GM21529 (cell line): Measurements from ENCODE around the gene LYSET.
A peak's percentile ranks its signal among the peaks of the same experiment; 100 is the strongest.
"Not testable (repeated sequence)": the region's sequence is repeated elsewhere in the genome, so short reads cannot be mapped to it uniquely, and the experiment has no call there.

Experiments used
- ATAC-seq: cut with Tn5 transposase; IDR thresholded peaks from one replicate; pipeline ENCODE4 v1.9.1; 2021; ENCODE audit not compliant: unreplicated experiment

The LYSET gene

DNA sequence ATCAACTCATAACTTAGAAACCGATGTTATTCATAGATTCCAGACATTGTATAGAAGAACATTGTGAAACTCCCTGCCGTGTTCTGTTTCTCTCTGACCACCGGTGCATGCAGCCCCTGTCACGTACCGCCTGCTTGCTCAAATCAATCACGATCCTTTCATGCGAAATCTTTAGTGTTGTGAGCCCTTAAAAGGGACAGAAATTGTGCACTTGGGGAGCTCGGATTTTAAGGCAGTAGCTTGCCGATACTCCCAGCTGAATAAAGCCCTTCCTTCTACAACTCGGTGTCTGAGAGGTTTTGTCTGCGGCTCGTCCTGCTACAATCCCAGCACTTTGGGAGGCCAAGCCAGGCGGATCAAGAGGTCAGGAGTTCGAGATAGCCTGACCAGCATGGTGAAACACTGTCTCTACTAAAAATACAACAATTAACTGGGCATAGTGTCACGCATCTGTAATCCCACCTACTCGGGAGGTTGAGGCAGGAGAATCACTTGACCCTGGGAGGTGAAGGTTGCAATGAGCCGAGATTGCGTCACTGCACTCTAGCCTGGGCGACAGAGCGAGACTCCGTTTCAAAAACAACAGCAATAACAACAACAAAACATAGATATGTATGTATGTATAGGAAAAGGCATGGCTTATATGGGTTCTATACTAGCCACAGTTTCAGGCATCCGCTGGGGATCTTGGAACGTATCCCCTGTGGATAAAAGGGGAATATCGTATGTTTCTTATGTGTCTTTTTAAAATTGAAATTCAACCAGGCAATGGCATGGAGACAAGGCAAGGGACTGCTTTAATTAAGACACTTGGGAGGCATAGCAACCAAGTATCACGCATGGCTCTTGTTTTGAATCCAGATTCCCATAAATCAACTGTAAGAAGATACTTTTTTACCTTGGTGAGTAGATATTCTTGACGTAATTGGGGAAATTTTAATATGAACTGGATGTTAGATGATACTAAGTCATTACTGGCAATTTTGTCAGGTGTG lies 19.5 kb upstream of the LYSET start:
- not testable (repeated sequence) for ATAC-seq

- ATAC-seq: not testable (repeated sequence)
Observed at GRCh38 chr14:93168610-93169009, 16.5 kb upstream of the LYSET start.

DNA sequence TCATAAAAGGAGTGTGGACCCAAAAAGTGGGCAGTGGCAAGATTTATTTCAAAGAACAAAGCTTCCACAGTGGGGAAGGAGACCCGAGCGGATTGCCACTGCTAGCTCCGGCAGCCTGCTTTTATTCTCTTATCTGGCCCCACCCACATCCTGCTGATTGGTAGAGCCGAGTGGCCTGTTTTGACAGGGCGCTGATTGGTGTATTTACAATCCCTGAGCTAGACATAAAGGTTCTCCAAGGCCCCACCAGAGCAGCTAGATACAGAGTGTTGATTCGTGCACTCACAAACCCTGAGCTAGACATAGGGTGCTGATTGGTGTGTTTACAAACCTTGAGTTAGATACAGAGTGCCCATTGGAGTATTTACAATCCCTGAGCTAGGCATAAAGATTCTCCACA lies 15.5 kb upstream of the LYSET start:
- not testable (repeated sequence) for ATAC-seq

DNA sequence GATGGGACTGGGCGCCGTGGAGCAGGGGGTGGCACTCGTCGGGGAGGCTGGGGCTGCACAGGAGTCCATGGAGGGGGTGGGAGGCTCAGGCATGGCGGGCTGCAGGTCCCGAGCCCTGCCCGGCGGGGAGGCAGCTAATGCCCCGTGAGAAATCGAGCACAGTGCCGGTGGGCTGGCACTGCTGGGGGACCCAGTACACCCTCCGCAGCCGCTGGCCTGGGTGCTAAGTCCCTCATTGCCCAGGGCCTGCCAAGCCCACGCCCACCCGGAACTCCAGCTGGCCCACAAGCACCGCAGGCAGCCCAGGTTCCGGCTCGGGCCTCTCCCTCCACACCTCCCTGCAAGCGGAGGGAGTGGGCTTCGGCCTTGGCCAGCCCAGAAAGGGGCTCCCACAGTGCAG lies 15.0 kb upstream of the LYSET start:
- not testable (repeated sequence) for ATAC-seq

DNA sequence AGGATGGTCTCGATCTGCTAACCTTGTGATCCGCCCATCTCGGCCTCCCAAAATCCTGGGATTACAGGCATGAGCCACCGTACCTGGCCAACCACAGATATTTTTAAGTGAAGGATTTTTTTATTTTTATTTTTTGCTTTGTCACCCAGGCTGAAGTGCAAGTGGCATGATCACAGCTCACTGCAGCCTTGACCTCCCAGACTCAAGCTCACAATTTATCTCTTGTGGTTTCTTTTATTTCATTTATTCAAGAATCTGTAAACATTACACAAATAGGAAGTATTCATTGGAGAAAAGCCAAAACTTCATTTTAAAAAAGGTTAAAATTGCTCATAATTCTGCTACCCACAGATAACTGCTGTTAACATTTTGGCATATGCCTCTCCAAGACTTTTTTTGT lies 13.7 kb upstream of the LYSET start:
- no peak for ATAC-seq

GRCh38 chr14:93173943-93174395 lies 11.1 kb upstream of the LYSET start:
- ATAC-seq: no peak

DNA sequence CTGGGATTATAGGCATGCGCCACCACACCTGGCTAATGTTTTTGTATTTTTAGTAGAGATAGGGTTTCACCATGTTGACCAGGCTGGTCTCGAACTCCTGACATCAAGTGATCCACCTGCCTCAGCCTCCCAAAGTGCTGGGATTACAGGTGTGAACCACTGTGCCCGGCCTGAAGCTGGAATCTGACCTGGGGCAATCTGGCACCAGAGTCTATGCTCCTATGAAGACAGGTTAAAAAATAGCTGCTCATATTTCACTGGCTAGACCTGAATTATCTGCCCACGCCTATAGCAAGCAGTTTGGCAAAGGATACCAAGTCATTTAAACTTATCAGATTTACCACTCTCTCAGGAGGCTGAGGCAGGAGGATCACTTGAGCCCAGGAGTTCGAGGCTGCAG lies 10.4 kb upstream of the LYSET start:
- not testable (repeated sequence) for ATAC-seq

DNA sequence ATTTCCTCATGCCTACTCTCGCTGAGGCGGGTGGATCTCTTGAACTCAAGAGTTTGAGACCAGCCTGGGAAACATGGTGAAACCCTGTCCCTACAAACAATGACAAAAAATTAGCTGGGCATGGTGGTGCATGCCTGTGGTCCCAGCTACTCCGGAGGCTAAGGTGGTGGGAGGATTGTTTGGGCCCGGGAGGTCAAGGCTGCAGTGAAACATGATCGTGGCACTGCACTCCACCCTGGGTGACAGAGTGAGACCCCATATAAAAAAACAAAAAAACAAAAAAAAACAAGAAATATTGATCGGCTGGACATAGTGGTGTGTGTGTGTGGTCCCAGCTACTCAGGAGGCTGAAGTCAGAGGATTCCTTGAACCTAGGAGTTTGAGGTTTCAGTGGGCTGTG lies 9.6 kb upstream of the LYSET start:
- ATAC-seq: no peak

DNA sequence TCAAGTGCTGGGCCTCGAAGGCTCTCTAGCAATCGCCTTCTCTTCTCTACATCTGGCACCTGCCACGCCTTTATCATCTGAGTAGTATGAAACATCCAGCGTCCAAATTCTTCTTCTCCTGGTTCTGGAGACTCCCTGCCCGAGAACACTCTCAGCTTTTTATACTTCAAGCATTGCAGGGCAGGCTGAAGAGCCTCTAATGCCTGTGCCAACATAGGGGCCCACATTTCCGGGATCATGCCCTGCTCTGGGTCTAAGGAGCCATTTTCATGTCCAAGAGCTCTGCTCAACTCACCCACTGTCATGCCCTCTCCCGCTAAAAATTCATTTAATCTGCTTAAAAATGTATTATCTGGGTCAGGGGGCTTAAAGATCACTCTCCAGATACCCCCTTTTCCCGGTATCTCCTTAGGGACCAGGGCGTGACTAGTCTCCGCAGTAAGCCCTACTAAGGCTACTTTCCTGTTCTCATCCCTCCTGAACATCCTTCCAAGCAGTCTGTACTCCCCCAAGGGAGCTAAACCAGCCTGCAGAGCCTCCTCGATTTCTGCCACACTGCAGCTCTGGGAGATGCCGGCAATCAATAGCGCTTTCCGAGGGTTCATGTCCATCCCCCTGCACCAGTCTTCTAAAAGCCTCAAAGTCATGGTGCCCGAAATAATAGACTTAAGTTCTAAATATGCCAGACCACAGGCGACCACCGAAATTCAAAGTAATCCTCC lies 1.4 kb upstream of the LYSET start:
- no peak for ATAC-seq

DNA sequence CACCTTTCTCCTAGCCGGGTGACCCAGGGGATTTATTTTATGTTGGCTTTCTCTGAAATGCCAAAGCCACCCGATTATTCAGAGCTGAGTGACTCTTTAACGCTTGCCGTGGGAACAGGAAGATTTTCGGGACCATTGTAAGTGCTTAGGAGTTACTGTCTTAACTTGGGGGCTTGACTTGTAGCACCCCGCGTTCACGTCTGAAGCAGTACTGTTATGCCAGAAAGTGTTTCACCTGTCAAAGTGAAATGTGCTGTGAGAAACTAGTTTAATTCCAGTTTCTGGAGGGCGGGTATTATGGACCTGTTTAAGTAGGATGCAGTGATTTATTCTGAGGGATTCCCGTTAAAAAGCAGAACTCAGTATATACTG lies 218 bp downstream of the LYSET start:
- peak; percentile 9 for ATAC-seq

GRCh38 chr14:93186466-93186865 lies 1.3 kb downstream of the LYSET start:
- ATAC-seq: no peak

- ATAC-seq: no peak
Observed at GRCh38 chr14:93186956-93187355, 1.8 kb downstream of the LYSET start.

DNA sequence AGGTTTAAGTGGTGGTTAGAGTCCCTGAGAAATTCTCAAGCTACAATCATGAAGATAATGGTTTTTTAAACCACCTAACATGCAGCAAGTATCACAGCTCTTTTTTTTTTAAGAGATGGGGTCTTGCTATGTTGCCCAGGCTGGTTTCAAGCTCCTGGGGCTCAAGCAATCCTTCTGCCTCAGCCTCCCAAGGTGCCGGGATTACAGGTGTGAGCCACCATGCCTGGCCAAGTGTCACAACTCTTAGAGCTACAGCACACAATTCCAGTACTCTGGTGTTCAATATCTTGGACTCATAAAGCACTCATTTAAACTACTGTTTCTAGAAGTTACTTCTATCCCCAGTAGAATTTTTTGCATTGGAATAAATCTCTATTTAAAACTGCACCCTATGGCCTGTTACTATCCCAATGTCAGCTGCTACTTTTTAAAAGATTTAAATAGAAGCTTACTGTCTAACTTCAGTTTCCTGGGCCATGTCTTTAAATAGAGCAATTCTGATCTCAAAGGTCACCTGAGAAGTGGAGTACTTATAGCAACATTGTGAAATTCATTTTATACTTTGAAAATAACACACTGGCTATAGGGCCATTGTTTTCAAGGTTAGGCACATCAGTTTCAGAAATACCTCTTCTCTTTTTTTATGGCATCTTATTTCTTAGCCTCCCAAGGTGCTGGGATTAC lies 10.3 kb downstream of the LYSET start:
- no peak for ATAC-seq

DNA sequence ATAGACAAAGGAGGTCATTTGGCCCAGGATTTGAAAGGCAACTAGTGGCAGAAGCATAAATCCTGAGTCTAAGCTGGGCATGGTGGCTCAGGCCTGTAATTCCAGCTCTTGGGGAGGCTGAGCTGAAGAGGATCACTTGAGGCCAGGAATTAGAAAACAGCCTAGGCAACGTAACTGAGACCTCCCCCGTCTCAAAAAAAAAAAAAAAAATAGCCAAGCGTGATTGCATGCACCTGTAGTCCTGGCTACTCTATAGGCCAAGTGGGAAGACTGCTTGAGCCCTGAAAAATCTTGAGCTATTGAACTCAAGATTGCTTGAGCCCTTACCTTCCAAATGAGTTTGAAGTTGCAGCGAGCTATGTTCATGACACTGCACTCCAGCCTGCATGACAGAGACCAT lies 13.9 kb downstream of the LYSET start:
- no peak for ATAC-seq

GRCh38 chr14:93200553-93200952 lies 15.4 kb downstream of the LYSET start:
- ATAC-seq: no peak

DNA sequence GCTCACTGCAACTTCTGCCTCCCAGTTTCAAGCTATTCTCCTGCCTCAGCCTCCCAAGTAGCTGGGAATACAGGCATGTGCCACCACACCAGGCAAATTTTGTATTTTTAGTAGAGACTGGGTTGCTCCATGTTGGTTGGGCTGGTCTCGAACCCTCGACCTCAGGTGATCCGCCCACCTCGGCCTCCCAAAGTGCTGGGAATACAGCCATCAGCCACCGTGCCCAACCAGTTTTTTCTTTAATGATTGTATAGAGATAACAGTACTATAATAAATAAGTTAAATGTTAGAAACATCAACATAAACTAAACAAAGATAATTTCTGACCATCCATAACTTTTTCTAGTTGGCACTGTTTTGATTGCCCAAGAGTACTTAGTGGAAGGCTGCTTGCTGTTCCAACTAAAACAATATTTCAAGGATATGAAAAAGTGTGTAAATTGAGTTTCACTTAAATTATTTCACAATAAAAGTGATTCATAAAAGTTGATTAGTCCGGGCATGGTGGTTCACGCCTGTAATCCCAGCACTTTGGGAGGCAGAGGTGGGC lies 16.1 kb downstream of the LYSET start:
- no peak for ATAC-seq

- ATAC-seq: peak; percentile 81
Observed at GRCh38 chr14:93206793-93207467, 21.8 kb downstream of the LYSET start, which contains the start of the genes GON7 and UBR7. GON7 (minus strand) TSS chr14:93207065; CDS start chr14:93207037, 28 bp downstream. UBR7 (plus strand) TSS chr14:93207256; CDS start chr14:93207292, 36 bp downstream.

- ATAC-seq: peak; percentile 38
Observed at GRCh38 chr14:93207468-93208308, 22.6 kb downstream of the LYSET start.

- peak; percentile 78 for ATAC-seq
Observed at GRCh38 chr14:93212432-93212831, 27.3 kb downstream of the LYSET start.
